ENCODE results near the gene ACKR2. TPM values are rescaled to one million over a fixed set of nuclear protein-coding genes. Genes with fewer than 3 reads are reported as not detected.
A peak's percentile ranks its signal among the peaks of the same experiment; 100 is the strongest.

Gene ACKR2
- total RNA-seq, 2 donors from 2014 or later = 0.55 to 1.9 TPM

DNA sequence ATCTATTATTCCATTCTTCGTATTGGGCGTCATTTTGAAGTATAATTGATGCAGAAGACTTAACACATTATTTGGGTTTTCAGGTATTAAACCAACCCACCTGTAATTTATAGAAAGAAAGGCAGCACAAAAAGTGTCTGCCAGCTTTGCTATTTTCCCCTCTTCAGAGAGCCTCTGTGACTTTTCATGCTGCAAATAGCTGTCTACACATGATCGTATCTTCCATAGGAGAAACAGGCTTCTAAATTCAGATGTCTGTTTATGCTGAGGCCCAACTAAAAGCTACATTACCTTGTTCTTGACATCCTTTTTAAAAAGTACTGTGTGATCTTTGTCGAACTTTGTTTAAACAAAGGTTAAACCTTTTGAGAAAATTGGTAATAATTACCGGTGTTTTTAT, 5.0 kb downstream of the ACKR2 start:
- Histone ChIP-seq H3K9me3 (no peaks in the 10 kb centered on the region), H3K4me1 (replicated peaks) (no peaks in the 10 kb centered on the region), H3K36me3 (no peaks in the 10 kb centered on the region), H3K27me3 (replicated peaks; ENCODE audit: insufficient read depth) (no peaks in the 10 kb centered on the region), H3K27ac (no peak overlapping the region), H3K4me3 (no peak overlapping the region)
- DNase-seq (ENCODE audit: low spot score) = no peak
- TF ChIP-seq POLR2A (IDR thresholded peaks at IDR 0.05) = no peak
- TF ChIP-seq POLR2AphosphoS5 (IDR thresholded peaks at IDR 0.05) = no peak
- TF ChIP-seq, protein P1, sequence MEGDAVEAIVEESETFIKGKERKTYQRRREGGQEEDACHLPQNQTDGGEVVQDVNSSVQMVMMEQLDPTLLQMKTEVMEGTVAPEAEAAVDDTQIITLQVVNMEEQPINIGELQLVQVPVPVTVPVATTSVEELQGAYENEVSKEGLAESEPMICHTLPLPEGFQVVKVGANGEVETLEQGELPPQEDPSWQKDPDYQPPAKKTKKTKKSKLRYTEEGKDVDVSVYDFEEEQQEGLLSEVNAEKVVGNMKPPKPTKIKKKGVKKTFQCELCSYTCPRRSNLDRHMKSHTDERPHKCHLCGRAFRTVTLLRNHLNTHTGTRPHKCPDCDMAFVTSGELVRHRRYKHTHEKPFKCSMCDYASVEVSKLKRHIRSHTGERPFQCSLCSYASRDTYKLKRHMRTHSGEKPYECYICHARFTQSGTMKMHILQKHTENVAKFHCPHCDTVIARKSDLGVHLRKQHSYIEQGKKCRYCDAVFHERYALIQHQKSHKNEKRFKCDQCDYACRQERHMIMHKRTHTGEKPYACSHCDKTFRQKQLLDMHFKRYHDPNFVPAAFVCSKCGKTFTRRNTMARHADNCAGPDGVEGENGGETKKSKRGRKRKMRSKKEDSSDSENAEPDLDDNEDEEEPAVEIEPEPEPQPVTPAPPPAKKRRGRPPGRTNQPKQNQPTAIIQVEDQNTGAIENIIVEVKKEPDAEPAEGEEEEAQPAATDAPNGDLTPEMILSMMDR (IDR thresholded peaks at IDR 0.05) = no peak
- intact Hi-C loops (cut with DNase I) = no loop called here
- WGBS = 86% methylated on average over 5 of the region's 5 CpGs

DNA sequence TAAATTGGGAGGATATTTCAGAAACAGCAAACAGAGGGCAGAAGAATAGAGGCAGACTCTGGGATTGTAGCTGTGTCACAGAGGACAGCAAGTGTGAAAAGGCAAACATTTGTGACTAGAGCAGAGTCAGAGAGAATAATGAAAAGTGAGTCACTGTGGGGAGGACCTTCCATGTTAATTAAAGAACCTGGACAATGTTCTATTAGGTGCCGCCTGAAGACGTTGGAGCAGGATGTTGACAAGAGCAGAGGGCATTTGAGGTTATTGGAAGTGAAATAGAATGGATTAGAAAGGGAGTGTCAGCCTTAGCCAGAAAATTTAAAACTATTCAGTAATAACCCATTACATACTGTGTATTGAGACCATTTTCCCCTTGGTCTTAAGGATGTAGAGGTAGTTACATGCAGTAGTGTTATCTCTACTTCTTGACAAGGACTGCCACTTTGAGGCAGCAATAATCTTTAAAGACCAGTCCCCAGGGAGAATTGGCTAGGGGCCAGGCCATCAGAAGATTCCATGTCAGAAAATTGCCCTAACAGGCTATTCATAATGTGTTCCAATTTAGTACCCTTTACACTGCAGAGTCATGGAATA, 5.8 kb downstream of the ACKR2 start:
- DNase-seq (ENCODE audit: low spot score) = no peak
- 25% methylated on average over 2 of the region's 2 CpGs for WGBS
- no peaks in the 10 kb centered on the region for H3K27me3 ChIP-seq (replicated peaks; ENCODE audit: insufficient read depth)
- no peaks in the 10 kb centered on the region for H3K36me3 ChIP-seq
- no peaks in the 10 kb centered on the region for H3K9me3 ChIP-seq
- H3K27ac ChIP-seq = no peak overlapping the region
- H3K4me1 ChIP-seq (replicated peaks) = no peaks in the 10 kb centered on the region
- H3K4me3 ChIP-seq = no peak overlapping the region
- intact Hi-C loops (cut with DNase I) = no loop called here
- TF ChIP-seq, protein P1 (IDR thresholded peaks at IDR 0.05) = no peak
- TF ChIP-seq POLR2AphosphoS5 (IDR thresholded peaks at IDR 0.05) = no peak
- TF ChIP-seq POLR2A (IDR thresholded peaks at IDR 0.05) = no peak

DNA sequence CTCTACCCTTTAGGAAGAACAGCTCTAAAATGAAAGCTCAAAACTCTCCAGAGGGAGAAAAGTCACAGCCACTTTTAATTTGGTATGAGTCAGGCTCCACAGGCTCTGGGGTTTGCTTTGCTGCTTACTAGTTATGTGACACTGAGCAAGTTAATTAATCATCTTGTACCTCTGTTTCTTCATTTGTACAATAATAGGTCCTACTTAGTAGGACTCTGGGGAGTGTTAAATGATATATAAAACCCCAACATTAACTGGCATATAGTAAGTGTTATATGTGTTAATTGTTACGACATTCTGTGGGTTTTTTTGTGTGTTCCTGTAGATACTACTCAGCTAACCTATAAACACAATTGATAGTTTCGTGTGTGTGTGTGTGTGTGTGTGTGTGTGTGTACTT, 6.6 kb downstream of the ACKR2 start:
- no peaks in the 10 kb centered on the region for H3K4me1 ChIP-seq (replicated peaks)
- no peaks in the 10 kb centered on the region for H3K36me3 ChIP-seq
- no peak overlapping the region for H3K27ac ChIP-seq
- TF ChIP-seq, protein P1 (IDR thresholded peaks at IDR 0.05) = no peak
- TF ChIP-seq POLR2A (IDR thresholded peaks at IDR 0.05) (no peak), POLR2AphosphoS5 (IDR thresholded peaks at IDR 0.05) (no peak)
- no peaks in the 10 kb centered on the region for H3K27me3 ChIP-seq (replicated peaks; ENCODE audit: insufficient read depth)
- no peak overlapping the region for H3K4me3 ChIP-seq
- WGBS = 50% methylated on average over 2 of the region's 2 CpGs
- intact Hi-C loops (cut with DNase I) = no loop called here
- no peaks in the 10 kb centered on the region for H3K9me3 ChIP-seq
- DNase-seq (ENCODE audit: low spot score) = no peak

DNA sequence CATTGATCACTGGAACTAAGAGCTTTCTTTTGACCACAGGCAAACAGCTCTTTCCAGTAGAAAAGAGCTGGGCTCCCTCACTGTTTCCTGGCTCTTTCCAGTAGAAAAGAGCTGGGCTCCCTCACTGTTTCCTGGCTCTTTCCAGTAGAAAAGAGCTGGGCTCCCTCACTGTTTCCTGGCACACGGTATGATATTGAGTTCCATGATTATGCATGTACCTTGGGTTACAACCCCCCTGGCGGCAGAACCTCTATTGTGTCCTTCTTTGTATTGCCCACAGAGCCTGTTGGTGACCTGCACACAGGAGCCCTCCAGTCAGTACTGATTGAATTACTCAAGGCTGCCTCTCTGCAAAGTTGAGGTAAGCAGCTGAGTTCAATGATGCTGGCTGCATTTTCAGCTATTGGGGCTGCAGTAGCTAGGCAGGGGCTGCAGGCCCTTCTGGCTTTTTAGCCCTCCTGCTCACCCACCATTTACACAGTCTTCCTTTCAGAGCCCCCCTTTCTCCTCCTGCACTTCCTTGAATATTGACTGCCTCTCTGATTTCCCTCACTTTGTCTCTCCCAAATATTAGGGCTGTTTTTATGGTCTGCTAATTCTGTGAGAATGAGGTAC, 10.2 kb downstream of the ACKR2 start:
- DNase-seq (ENCODE audit: low spot score) = no peak

More for the DNA sequence above, 10.2 kb downstream of the ACKR2 start:
- intact Hi-C loops (cut with DNase I) = no loop called here
- Histone ChIP-seq H3K36me3 (no peaks in the 10 kb centered on the region), H3K9me3 (no peaks in the 10 kb centered on the region), H3K27ac (peak overlapping the region; percentile 9 to 49), H3K4me1 (replicated peaks) (no peaks in the 10 kb centered on the region), H3K4me3 (no peak overlapping the region), H3K27me3 (replicated peaks; ENCODE audit: insufficient read depth) (no peaks in the 10 kb centered on the region)
- WGBS = 8% methylated on average over 2 of the region's 2 CpGs
- TF ChIP-seq, protein P1 (IDR thresholded peaks at IDR 0.05) = no peak
- no peak for TF ChIP-seq POLR2A (IDR thresholded peaks at IDR 0.05)
- TF ChIP-seq POLR2AphosphoS5 (IDR thresholded peaks at IDR 0.05) = no peak

Measured in prostate gland (tissue), 2 donors.